ENCODE results near the gene KLC1.
A peak's percentile ranks its signal among the peaks of the same experiment; 100 is the strongest.

Gene KLC1

DNA sequence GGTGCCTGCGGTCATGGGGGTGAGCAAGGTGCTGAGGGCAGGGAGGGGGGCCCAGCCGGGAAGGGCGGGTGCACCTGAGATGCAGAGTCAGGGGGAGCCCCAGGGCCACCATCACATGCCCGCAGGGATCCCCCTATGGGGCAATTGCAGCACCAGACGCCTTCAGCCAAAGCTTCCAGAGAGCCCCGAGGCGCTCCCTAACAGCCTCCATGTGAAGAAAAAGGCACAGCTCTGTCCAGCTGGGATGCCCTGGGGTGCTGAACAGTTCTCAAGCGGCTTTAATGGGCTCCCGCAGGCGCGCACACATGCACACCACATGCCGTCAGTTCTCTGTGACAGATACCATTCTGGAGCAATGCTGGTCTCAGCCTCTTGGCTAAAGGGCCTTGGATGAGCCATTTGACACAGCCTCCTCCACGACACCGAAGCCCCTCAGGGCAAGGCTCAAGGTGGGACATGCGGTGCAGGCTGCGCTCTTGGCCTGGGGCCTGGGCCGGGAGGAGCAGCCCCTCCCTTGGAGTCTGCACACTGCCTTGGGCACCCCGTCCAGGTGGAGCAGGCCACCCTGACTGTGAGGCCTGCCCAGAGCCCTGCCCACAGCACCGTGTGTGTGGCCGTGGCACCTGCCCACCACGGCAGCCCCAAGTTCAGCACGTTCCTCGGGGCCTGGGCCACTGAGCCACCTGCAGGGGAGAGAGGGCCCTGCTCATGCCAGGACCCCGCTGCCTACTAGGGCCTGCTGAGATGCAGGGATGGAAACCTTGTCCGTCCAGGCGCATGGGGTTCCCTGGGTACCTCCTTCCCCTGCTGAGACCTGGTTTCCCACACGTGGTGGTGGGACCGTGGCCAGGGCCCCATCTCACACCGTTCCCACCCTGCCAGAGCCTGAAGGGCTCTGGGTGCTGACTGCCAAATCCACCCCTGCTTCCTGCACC lies 78.6 kb downstream of the KLC1 start:
- no peak for DNase-seq (ENCODE audit: low read depth)
- no peak overlapping the region for H3K4me3 ChIP-seq (ENCODE audit: low read length)

DNA sequence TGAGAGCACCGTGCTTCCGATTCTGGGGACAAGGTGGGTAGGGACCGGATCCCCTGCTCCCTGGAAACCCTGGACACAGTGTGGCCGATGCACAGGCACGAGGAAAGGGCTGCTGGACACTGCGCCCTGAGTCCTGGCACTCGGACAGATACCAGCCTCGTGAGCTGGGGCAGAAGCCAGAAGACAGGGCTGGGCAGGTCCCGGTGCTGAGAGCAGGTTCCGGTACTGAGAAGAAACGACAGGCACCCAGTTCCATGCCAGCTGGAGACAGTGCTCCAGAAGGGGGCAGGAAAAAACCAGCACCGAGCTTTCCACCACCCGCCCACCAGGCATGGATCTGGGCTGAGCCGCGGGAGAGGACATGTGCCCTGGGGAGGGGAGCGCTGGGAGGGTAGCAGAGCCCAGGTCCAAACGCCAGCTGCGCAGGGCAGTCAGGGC lies 79.8 kb downstream of the KLC1 start:
- no peak for DNase-seq (ENCODE audit: low read depth)
- no peak overlapping the region for H3K4me3 ChIP-seq (ENCODE audit: low read length)
- TF ChIP-seq, protein P1, sequence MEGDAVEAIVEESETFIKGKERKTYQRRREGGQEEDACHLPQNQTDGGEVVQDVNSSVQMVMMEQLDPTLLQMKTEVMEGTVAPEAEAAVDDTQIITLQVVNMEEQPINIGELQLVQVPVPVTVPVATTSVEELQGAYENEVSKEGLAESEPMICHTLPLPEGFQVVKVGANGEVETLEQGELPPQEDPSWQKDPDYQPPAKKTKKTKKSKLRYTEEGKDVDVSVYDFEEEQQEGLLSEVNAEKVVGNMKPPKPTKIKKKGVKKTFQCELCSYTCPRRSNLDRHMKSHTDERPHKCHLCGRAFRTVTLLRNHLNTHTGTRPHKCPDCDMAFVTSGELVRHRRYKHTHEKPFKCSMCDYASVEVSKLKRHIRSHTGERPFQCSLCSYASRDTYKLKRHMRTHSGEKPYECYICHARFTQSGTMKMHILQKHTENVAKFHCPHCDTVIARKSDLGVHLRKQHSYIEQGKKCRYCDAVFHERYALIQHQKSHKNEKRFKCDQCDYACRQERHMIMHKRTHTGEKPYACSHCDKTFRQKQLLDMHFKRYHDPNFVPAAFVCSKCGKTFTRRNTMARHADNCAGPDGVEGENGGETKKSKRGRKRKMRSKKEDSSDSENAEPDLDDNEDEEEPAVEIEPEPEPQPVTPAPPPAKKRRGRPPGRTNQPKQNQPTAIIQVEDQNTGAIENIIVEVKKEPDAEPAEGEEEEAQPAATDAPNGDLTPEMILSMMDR (IDR thresholded peaks at IDR 0.05; ENCODE audit: insufficient read depth, low read depth, low read length, missing control alignments) = no peak

More for the DNA sequence above, 78.6 kb downstream of the KLC1 start:
- TF ChIP-seq, protein P1 (IDR thresholded peaks at IDR 0.05; ENCODE audit: insufficient read depth, low read depth, low read length, missing control alignments) = no peak

DNA sequence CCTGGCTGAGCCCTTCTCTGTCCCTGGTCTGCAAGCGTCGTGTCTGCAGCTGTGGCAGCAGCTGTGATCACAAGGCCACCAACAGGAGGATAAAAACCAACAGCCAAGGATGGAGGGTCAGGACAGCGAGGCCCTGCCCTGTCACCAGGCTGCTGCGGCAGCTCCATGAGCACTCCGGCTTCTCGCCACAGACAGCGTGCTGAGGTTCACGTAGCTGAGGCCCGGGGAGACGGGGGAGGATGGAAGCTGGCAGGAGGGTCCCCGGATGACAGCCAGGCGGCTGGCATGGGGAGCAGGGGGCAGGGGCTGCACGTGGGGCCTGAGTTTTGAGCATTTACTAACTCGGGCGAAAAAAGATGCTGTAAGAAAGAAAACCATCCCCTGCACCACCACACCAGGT lies 80.8 kb downstream of the KLC1 start:
- TF ChIP-seq, protein P1 (IDR thresholded peaks at IDR 0.05; ENCODE audit: insufficient read depth, low read depth, low read length, missing control alignments) = no peak
- H3K4me3 ChIP-seq (ENCODE audit: low read length) = no peak overlapping the region
- DNase-seq (ENCODE audit: low read depth) = no peak

DNA sequence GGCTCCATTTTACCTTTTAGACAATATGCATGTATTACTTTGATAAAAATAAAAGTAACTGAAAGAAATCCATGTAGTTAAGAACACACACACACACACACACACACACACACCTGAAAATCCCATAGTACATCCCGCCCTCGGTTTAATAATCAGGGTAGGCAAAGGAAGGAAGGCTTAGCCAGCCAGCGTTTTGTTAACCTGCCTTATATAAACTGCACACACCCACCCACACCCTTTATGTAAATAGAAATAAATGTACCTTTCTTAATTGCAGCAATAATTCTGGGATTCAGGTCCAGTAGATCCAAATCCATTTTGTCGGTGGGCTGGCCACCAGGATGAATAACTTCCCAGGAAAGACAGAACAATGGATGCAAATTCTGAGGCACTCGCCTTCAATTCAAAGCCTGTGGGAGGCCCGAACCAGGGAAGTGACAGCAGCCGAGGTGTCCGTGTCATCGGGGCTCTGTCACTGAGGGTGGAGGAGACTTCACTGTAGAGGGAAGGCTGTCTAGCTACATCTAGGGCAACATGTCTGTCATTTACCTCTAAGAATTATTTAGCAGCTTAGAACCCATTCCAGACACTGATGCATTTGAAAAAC lies 81.9 kb downstream of the KLC1 start:
- peak; percentile 39 for DNase-seq (ENCODE audit: low read depth)
- H3K4me3 ChIP-seq (ENCODE audit: low read length) = no peak overlapping the region
- TF ChIP-seq, protein P1 (IDR thresholded peaks at IDR 0.05; ENCODE audit: insufficient read depth, low read depth, low read length, missing control alignments) = no peak

DNA sequence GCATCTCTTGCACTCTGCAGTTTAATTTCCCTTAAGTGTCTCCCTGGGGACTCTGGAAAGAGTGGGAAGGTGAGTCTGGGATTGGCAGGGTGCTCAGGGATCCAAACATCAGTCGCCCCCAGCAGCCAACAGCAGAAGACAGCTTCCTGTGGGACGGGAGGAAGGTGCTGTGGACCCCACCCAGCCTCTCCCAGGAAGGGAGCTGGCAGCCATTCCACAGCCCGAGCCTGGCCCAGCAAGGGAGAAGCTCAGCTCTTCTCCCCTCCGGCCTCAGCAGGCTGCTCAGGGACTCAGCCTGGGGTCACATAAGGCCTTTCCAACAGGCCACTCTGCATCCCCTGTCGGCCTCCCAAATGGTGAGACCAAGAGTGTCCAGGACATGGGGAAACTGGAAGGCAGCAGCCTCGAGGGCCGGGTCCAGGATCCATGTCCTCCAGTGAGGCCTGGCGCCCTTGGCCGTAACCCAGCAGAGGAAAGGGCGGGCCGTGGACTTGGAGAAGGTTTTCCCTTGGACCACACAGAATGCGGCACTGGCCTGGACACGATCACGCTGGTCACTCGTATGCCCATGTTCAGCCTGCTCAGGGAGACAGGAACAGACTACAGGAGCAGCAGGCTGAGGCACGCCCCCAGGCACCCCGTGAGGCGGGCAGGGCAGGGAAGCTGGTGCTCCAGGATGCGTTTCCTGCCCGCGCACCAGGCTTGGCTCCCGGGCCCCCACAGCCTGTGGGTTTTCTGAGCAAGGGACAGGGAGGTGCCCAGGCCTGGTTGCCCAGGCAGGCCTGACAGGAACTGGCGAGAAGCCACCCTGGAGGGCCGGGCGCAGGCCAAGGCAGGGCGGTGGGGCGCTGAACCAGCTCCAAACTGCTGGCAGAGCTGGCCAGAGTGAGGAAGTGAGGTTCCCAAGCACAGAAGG lies 82.8 kb downstream of the KLC1 start:
- no peak overlapping the region for H3K4me3 ChIP-seq (ENCODE audit: low read length)
- DNase-seq (ENCODE audit: low read depth) = peak; percentile 84
- TF ChIP-seq, protein P1 (IDR thresholded peaks at IDR 0.05; ENCODE audit: insufficient read depth, low read depth, low read length, missing control alignments) = no peak

DNA sequence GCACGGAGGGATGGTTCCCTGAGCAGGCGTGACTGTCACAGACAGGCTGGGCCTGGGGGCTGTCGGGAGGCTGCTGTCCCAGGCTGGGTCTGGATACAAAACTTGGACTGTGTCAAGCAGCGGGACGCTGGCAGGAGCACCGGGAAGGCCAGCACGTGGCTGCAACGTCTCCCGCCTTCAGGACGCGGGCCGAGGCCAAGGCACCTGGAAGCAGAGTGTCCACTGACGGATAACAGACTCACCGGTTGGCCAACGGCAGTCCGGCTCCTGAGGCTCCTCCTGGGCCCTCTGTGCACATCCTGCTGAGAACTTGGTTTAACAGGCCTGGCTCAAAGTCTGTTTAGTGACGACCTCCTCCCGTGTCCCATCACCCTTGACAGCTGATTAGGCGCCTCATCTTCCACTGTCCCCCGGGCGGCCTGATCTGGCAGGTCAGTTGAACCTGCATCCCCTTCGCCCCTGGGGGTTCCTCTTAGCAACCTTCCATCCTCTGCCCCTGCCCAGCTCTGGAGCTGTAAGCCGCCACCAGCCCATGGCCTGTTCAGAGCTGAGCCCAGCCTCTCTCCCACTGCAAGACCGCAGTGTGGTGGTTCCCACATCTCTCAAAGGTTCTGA lies 83.7 kb downstream of the KLC1 start:
- H3K4me3 ChIP-seq (ENCODE audit: low read length) = no peak overlapping the region
- TF ChIP-seq, protein P1 (IDR thresholded peaks at IDR 0.05; ENCODE audit: insufficient read depth, low read depth, low read length, missing control alignments) = no peak
- peak; percentile 32 for DNase-seq (ENCODE audit: low read depth)
